KBM-7 (cell line): ENCODE measurements around the gene ANKRD33B.
"Not testable (repeated sequence)": the region's sequence is repeated elsewhere in the genome, so short reads cannot be mapped to it uniquely, and the experiment has no call there.

Experiments
- DNase-seq: peaks from one replicate; pipeline ENCODE4 v3.0.0-alpha.2; 2015
- in situ Hi-C: fragments of 300-500 bp; cut with MboI; formaldehyde crosslinking; loops from 2 replicates; pipeline ENCODE4 v1.14.3; 2020; ENCODE audit warnings: low sequenced_read_pairs, low pct_unique_long_range_greater_than_20kb, mixed read lengths

The ANKRD33B gene

GRCh38 chr5:10604975-10605374 is 41.1 kb downstream of the ANKRD33B start:
- no peak for DNase-seq
- in situ Hi-C loops: no loop called here

GRCh38 chr5:10606632-10607022 is 42.8 kb downstream of the ANKRD33B start:
- in situ Hi-C loops: not testable (repeated sequence)

GRCh38 chr5:10607023-10607665 is 43.3 kb downstream of the ANKRD33B start:
- in situ Hi-C loops: no loop called here
- DNase-seq: peak; percentile 98

More at GRCh38 chr5:10606632-10607022, 42.8 kb downstream of the ANKRD33B start:
- DNase-seq: not testable (repeated sequence)

- in situ Hi-C loops: no loop called here
- peak; percentile 82 for DNase-seq
Measured at GRCh38 chr5:10607666-10608073, 43.8 kb downstream of the ANKRD33B start.

GRCh38 chr5:10608081-10608480 is 44.2 kb downstream of the ANKRD33B start:
- in situ Hi-C loops, DNase-seq: not testable (repeated sequence)

- in situ Hi-C loops: no loop called here
- no peak for DNase-seq
Measured at GRCh38 chr5:10610058-10610457, 46.2 kb downstream of the ANKRD33B start.

GRCh38 chr5:10611290-10611689 is 47.4 kb downstream of the ANKRD33B start:
- no peak for DNase-seq
- in situ Hi-C loops: no loop called here

GRCh38 chr5:10612251-10612650 is 48.4 kb downstream of the ANKRD33B start:
- no peak for DNase-seq
- in situ Hi-C loops: no loop called here

- in situ Hi-C loops: no loop called here
Measured at GRCh38 chr5:10615693-10616092, 51.8 kb downstream of the ANKRD33B start.

GRCh38 chr5:10617103-10617502 is 53.2 kb downstream of the ANKRD33B start:
- in situ Hi-C loops: no loop called here
- no peak for DNase-seq

More at GRCh38 chr5:10615693-10616092, 51.8 kb downstream of the ANKRD33B start:
- DNase-seq: no peak

- no peak for DNase-seq
- in situ Hi-C loops: no loop called here
Measured at GRCh38 chr5:10618311-10618710, 54.4 kb downstream of the ANKRD33B start.

GRCh38 chr5:10619649-10620048 is 55.8 kb downstream of the ANKRD33B start:
- in situ Hi-C loops: no loop called here

GRCh38 chr5:10620346-10620745 is 56.5 kb downstream of the ANKRD33B start:
- in situ Hi-C loops: no loop called here
- DNase-seq: no peak

More at GRCh38 chr5:10619649-10620048, 55.8 kb downstream of the ANKRD33B start:
- no peak for DNase-seq

GRCh38 chr5:10621832-10622231 is 58.0 kb downstream of the ANKRD33B start:
- peak; percentile 94 for DNase-seq
- in situ Hi-C loops: no loop called here

- in situ Hi-C loops: no loop called here
- no peak for DNase-seq
Measured at GRCh38 chr5:10622810-10623209, 58.9 kb downstream of the ANKRD33B start.

- in situ Hi-C loops: no loop called here
- DNase-seq: no peak
Measured at GRCh38 chr5:10623305-10623910, 59.5 kb downstream of the ANKRD33B start.

GRCh38 chr5:10624206-10624605 is 60.3 kb downstream of the ANKRD33B start:
- in situ Hi-C loops: no loop called here
- no peak for DNase-seq

- DNase-seq: no peak
- in situ Hi-C loops: loop anchor here (25.0 kb wide), 1 partner anchor 162 kb away; no protein-coding TSS in a partner anchor
Measured at GRCh38 chr5:10624679-10625078, 60.8 kb downstream of the ANKRD33B start.

- in situ Hi-C loops: loop anchor here (25.0 kb wide), 1 partner anchor 164 kb away; no protein-coding TSS in a partner anchor
- no peak for DNase-seq
Measured at GRCh38 chr5:10625700-10626472, 62.0 kb downstream of the ANKRD33B start.

- in situ Hi-C loops: loop anchor here (25.0 kb wide), 1 partner anchor 164 kb away; no protein-coding TSS in a partner anchor
- no peak for DNase-seq
Measured at GRCh38 chr5:10626473-10627013, 62.7 kb downstream of the ANKRD33B start.
